ENCODE measurements around the gene PSAT1. TPM values are rescaled to one million over a fixed set of nuclear protein-coding genes. Genes with fewer than 3 reads are reported as not detected.

The PSAT1 gene
- total and polyA plus RNA-seq, 2 of the 8 experiments (the other 6 are each of a cell fraction or from before 2014, with no cell fraction given): 204 to 341 TPM

DNA sequence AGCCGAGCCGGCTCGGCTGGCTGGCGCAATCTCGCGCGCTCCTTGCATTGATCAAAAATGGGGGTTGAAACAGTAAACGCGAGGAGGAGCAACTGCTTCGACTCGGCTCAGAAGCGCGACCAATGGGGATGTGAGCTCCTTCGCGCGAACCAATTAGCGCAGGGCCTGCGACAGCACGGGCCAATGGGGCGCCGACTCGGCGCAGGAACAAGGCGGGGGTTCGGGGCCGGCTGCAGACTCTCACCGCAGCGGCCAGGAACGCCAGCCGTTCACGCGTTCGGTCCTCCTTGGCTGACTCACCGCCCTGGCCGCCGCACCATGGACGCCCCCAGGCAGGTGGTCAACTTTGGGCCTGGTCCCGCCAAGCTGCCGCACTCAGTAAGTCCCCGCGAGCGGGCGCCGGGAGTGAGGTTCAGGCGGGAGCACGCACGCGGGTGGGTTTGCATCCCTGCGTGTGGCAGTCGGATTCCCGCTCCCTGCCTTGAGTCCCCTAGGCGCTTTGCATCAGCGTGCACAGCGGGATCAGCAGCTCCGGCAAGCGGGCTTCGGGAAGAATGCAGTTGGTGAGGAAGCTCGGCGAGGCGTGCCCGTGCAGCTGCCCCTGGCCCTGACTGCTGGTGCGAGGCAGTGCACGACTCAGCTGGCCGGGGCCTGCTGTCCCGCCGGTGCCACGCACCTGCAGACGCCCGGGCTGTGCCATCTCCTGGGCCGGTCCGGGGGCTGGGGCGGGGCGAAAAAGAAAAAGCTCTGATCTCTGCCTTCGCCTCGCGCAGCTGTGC lies at the start of gene PSAT1 (continued):
- TF ChIP-seq TAF1 (IDR thresholded peaks at IDR 0.05; ENCODE audit: low read depth, low read length) (peak; percentile 95), SUZ12 (IDR thresholded peaks at IDR 0.05; ENCODE audit: low read length) (no peak), MAFK (IDR thresholded peaks at IDR 0.05; ENCODE audit: low read depth, low read length) (no peak), EP300 (IDR thresholded peaks at IDR 0.05; ENCODE audit: borderline replicate concordance in 1 of 2, low read depth in 2 of 2, low read length in 2 of 2) (no peak), BRCA1 (IDR thresholded peaks at IDR 0.05; ENCODE audit: low read depth, low read length) (no peak), BCL11A (IDR thresholded peaks at IDR 0.05; ENCODE audit: low read depth in 2 of 2, low read length in 2 of 2) (no peak), HDAC2 (IDR thresholded peaks at IDR 0.05; ENCODE audit: borderline replicate concordance in 1 of 2, low read depth in 2 of 2, low read length in 2 of 2) (peak in 1 of 2 experiments; percentile 71; a peak in 1 of 4 replicates), NRF1 (IDR thresholded peaks at IDR 0.05; ENCODE audit: low read depth, low read length) (no peak), CEBPB (IDR thresholded peaks at IDR 0.05; ENCODE audit: low read depth, low read length) (peak; percentile 96), TBP (IDR thresholded peaks at IDR 0.05; ENCODE audit: low read depth, low read length) (peak; percentile 92), GABPA (IDR thresholded peaks at IDR 0.05; ENCODE audit: borderline replicate concordance, insufficient read depth, low read length) (no peak), RBBP5 (IDR thresholded peaks at IDR 0.05; ENCODE audit: borderline replicate concordance, low read depth, low read length) (peak; percentile 46; the same call in 1 of the 2 replicates), RNF2 (IDR thresholded peaks at IDR 0.05; ENCODE audit: borderline replicate concordance, low read depth, low read length, missing control alignments, poor library complexity, severe bottlenecking) (no peak), CTBP2 (IDR thresholded peaks at IDR 0.05; ENCODE audit: borderline replicate concordance, insufficient read depth, insufficient read length, low read length) (no peak), RAD21 (IDR thresholded peaks at IDR 0.05 in 1 of 2, conservative IDR thresholded peaks at IDR 0.05 in 1 of 2; ENCODE audit: low read depth in 2 of 2, low read length in 2 of 2) (no peak), EZH2 (IDR thresholded peaks at IDR 0.05; ENCODE audit: low read depth, low read length, severe bottlenecking) (no peak), JUND (IDR thresholded peaks at IDR 0.05; ENCODE audit: low read length) (no peak), CREB1 (IDR thresholded peaks at IDR 0.05) (no peak; the same call in none of the 2 replicates)
- TF ChIP-seq, protein P1, sequence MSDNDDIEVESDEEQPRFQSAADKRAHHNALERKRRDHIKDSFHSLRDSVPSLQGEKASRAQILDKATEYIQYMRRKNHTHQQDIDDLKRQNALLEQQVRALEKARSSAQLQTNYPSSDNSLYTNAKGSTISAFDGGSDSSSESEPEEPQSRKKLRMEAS (IDR thresholded peaks at IDR 0.05): peak; percentile 58
- TF ChIP-seq, protein P2, sequence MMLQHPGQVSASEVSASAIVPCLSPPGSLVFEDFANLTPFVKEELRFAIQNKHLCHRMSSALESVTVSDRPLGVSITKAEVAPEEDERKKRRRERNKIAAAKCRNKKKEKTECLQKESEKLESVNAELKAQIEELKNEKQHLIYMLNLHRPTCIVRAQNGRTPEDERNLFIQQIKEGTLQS (IDR thresholded peaks at IDR 0.05; ENCODE audit: insufficient read depth, low read depth, low read length): no peak

Measured in H1 (cell line).